H1 (cell line): ENCODE results near the gene C3orf20. TPM values are rescaled to one million over a fixed set of nuclear protein-coding genes. Genes with fewer than 3 reads are reported as not detected.

ENCODE experiments used
- CTCF ChIA-PET: fragments of 300-600 bp; sonication (Branson Sonifier 250); formaldehyde crosslinking; loops from one replicate; lab custom pipeline; 2021; ENCODE audit not compliant: partially characterized antibody; lab: Charles Lee
- POLR2A ChIA-PET: fragments of 300-600 bp; sonication (Branson Sonifier 250); formaldehyde crosslinking; loops from one replicate; lab custom pipeline; 2021; ENCODE audit warnings: inconsistent platforms; ENCODE audit not compliant: partially characterized antibody; lab: Charles Lee
- DNase-seq, 2 experiments: peaks; one replicate each; pipeline versions ENCODE4 v3.0.0 to v3.0.0-alpha.2; 2010 to 2022; ENCODE audit warnings: low spot score in 2 of 2, low read depth in 1 of 2, mixed read lengths in 1 of 2
- FAIRE-seq: peaks from 2 replicates; lab custom pipeline; 2011; peaks lifted over from hg19 to GRCh38; lab: Jason Lieb, UNC
- H2AFZ ChIP-seq: 2 replicates; pipeline ENCODE4 v1.8.1; 2012; ENCODE audit warnings: low read length, inconsistent platforms
- H2AK5ac ChIP-seq: 2 replicates; pipeline ENCODE4 v1.6.1; 2013; ENCODE audit warnings: low read depth, low read length
- H2BK120ac ChIP-seq: replicated peaks from 2 replicates; pipeline ENCODE3; 2013; ENCODE audit warnings: low read depth, low read length, inconsistent platforms
- H2BK12ac ChIP-seq: 2 replicates; pipeline ENCODE4 v1.6.1; 2013; ENCODE audit warnings: low read depth, low read length
- H2BK15ac ChIP-seq: 2 replicates; pipeline ENCODE4 v1.6.1; 2013; ENCODE audit warnings: low read length
- H2BK20ac ChIP-seq: 2 replicates; pipeline ENCODE4 v1.6.1; 2013; ENCODE audit warnings: low read length
- H2BK5ac ChIP-seq: 2 replicates; pipeline ENCODE4 v1.6.1; 2013; ENCODE audit warnings: low read depth, low read length
- H3K14ac ChIP-seq: 2 replicates; pipeline ENCODE4 v1.6.1; 2013; ENCODE audit warnings: inconsistent platforms; ENCODE audit not compliant: insufficient read length
- H3K18ac ChIP-seq: 2 replicates; pipeline ENCODE4 v1.6.1; 2013; ENCODE audit warnings: low read length; ENCODE audit errors: extremely low read depth
- H3K23ac ChIP-seq: 2 replicates; pipeline ENCODE4 v1.6.1; 2013; ENCODE audit warnings: inconsistent platforms; ENCODE audit not compliant: insufficient read length
- H3K23me2 ChIP-seq: 2 replicates; pipeline ENCODE4 v1.6.1; 2013; ENCODE audit warnings: low read depth, low read length
- H3K27ac ChIP-seq: 2 replicates; pipeline ENCODE4 v1.6.1; 2011; ENCODE audit warnings: low read depth, low read length, inconsistent platforms
- H3K27me3 ChIP-seq, 4 experiments: replicated peaks in 1 of 4; 1 replicate in 1 of 4; 2 replicates in 3 of 4; pipeline versions ENCODE4 v1.6.1 to v1.8.1; 2011 to 2013; ENCODE audit warnings: low read length in 3 of 4, mild to moderate bottlenecking in 3 of 4, inconsistent platforms in 2 of 4, mixed read lengths in 2 of 4, moderate library complexity in 1 of 4; ENCODE audit not compliant: control insufficient read depth in 3 of 4, insufficient read depth in 3 of 4; ENCODE audit errors: extremely low read depth in 1 of 4
- H3K36me3 ChIP-seq, 4 experiments: 2 replicates each; pipeline versions ENCODE4 v1.6.1 to v1.8.1; 2011 to 2013; ENCODE audit warnings: mild to moderate bottlenecking in 4 of 4, low read length in 3 of 4, moderate library complexity in 2 of 4, control low read depth in 1 of 4, inconsistent platforms in 1 of 4; ENCODE audit not compliant: insufficient read depth in 4 of 4, control insufficient read depth in 2 of 4
- H3K4ac ChIP-seq: replicated peaks from 2 replicates; pipeline ENCODE3; 2013; ENCODE audit warnings: low read length, low read depth, mixed read lengths, inconsistent platforms; ENCODE audit not compliant: insufficient read length
- H3K4me1 ChIP-seq, 4 experiments: replicated peaks in 1 of 4; 1 replicate in 1 of 4; 2 replicates in 3 of 4; pipeline versions ENCODE4 v1.6.1 to v1.8.1; 2011 to 2013; ENCODE audit warnings: low read length in 3 of 4, inconsistent platforms in 2 of 4, mixed read lengths in 1 of 4; ENCODE audit not compliant: insufficient read depth in 4 of 4, control insufficient read depth in 3 of 4
- H3K4me2 ChIP-seq, 2 experiments: 2 replicates each; pipeline versions ENCODE4 v1.6.1 to v1.8.1; 2011 to 2013; ENCODE audit warnings: low read depth in 2 of 2, low read length in 2 of 2, control low read depth in 1 of 2, inconsistent platforms in 1 of 2, mild to moderate bottlenecking in 1 of 2; ENCODE audit not compliant: insufficient read depth in 1 of 2
- H3K4me3 ChIP-seq, 4 experiments: fragments of 200-600, 300-600 bp in 1 of 4; sonication (generic), shearing (Covaris generic), sonication (Bioruptor Twin) in 1 of 4; 2 replicates each; pipeline versions ENCODE4 v1.5.1 to v1.8.1; 2011 to 2016; ENCODE audit warnings: low read length in 4 of 4, low read depth in 3 of 4, control low read depth in 2 of 4, inconsistent platforms in 2 of 4, mild to moderate bottlenecking in 2 of 4, mixed read lengths in 1 of 4, moderate library complexity in 1 of 4; ENCODE audit not compliant: insufficient read depth in 2 of 4; ENCODE audit errors: extremely low read depth in 1 of 4
- H3K56ac ChIP-seq: replicated peaks from 2 replicates; pipeline ENCODE3; 2013; ENCODE audit warnings: low read depth, mild to moderate bottlenecking, mixed read lengths, low read length, inconsistent platforms; ENCODE audit not compliant: insufficient read length
- H3K79me1 ChIP-seq: 2 replicates; pipeline ENCODE4 v1.6.1; 2013; ENCODE audit warnings: low read depth, low read length, control low read depth
- H3K79me2 ChIP-seq, 2 experiments: 2 replicates each; pipeline versions ENCODE4 v1.6.1 to v1.8.1; 2012 to 2013; ENCODE audit warnings: low read length in 2 of 2, mild to moderate bottlenecking in 2 of 2, inconsistent platforms in 1 of 2; ENCODE audit not compliant: insufficient read depth in 2 of 2, control insufficient read depth in 1 of 2
- H3K9ac ChIP-seq, 4 experiments: replicated peaks in 1 of 4; 1 replicate in 1 of 4; 2 replicates in 3 of 4; pipeline versions ENCODE4 v1.6.1 to v1.8.1; 2011 to 2013; ENCODE audit warnings: low read depth in 3 of 4, low read length in 3 of 4, control low read depth in 2 of 4, mild to moderate bottlenecking in 2 of 4, moderate library complexity in 2 of 4, inconsistent platforms in 1 of 4; ENCODE audit errors: extremely low read depth in 1 of 4
- H3K9me3 ChIP-seq, 2 experiments: 2 replicates each; pipeline versions ENCODE4 v1.6.1 to v1.8.1; 2012 to 2013; ENCODE audit warnings: mild to moderate bottlenecking in 2 of 2, moderate library complexity in 2 of 2, control low read depth in 1 of 2, inconsistent platforms in 1 of 2, low read depth in 1 of 2, low read length in 1 of 2, mixed read lengths in 1 of 2; ENCODE audit not compliant: insufficient read depth in 2 of 2
- H4K20me1 ChIP-seq, 2 experiments: replicated peaks in 1 of 2; 2 replicates each; pipeline versions ENCODE3 to v1.8.1; 2011 to 2013; ENCODE audit warnings: inconsistent platforms in 2 of 2, low read length in 2 of 2, mild to moderate bottlenecking in 1 of 2; ENCODE audit not compliant: insufficient read depth in 2 of 2, control insufficient read depth in 1 of 2
- H4K5ac ChIP-seq: 2 replicates; pipeline ENCODE4 v1.6.1; 2013; ENCODE audit warnings: low read length, low read depth, mixed read lengths, inconsistent platforms; ENCODE audit not compliant: insufficient read length
- H4K8ac ChIP-seq: 2 replicates; pipeline ENCODE4 v1.8.0; 2013; ENCODE audit warnings: mild to moderate bottlenecking, moderate library complexity, low read length, inconsistent platforms; ENCODE audit not compliant: insufficient read depth; ENCODE audit errors: extremely low read depth
- H4K91ac ChIP-seq: replicated peaks from 2 replicates; pipeline ENCODE3; 2013; ENCODE audit warnings: low read length, mixed read lengths, inconsistent platforms; ENCODE audit not compliant: insufficient read length
- BACH1 ChIP-seq: IDR thresholded peaks from 2 replicates; pipeline ENCODE4 v1.6.1; 2012; ENCODE audit warnings: low read length, improper control_type of control experiment
- CHD1 ChIP-seq: IDR thresholded peaks from 2 replicates; pipeline ENCODE4 v1.6.1; 2012; ENCODE audit warnings: low read depth, low read length, improper control_type of control experiment
- HDAC2 ChIP-seq, 2 experiments: fragments of 300-600 bp in 1 of 2; sonication (generic) in 1 of 2; IDR thresholded peaks; 2 replicates each; pipeline ENCODE4 v1.6.1; 2011 to 2012; ENCODE audit warnings: low read depth in 2 of 2, low read length in 2 of 2, mild to moderate bottlenecking in 2 of 2, moderate library complexity in 2 of 2, borderline replicate concordance in 1 of 2, inconsistent platforms in 1 of 2
- TAF1 ChIP-seq: IDR thresholded peaks from 2 replicates; pipeline ENCODE4 v1.6.1; 2011; ENCODE audit warnings: mild to moderate bottlenecking, low read depth, low read length
- YY1 ChIP-seq: IDR thresholded peaks from 2 replicates; pipeline ENCODE4 v1.6.1; 2011; ENCODE audit warnings: low read depth, mild to moderate bottlenecking, low read length
- WGBS, 2 experiments: shearing (Covaris generic) in 1 of 2; methylation state at CpG; one replicate each; pipeline versions ENCODE4 v1.1.6 to v1.1.7; 2013 to 2015; ENCODE audit warnings: low lambda C conversion rate in 2 of 2, mixed read lengths in 2 of 2, inconsistent platforms in 1 of 2, low coverage in 1 of 2, missing lambda C conversion rate in 1 of 2; ENCODE audit not compliant: insufficient replicate concordance in 2 of 2, insufficient coverage in 1 of 2, insufficient read length in 1 of 2; ENCODE audit errors: extremely low coverage in 1 of 2, missing lambda C conversion rate in 1 of 2; 5-methylcytosine and 5-hydroxymethylcytosine counted together
- polyA plus RNA-seq, 7 experiments: library from polyadenylated mRNA; depleted of rRNA in 3 of 7; stranded (reverse) in 5 of 7; unstranded in 2 of 7; fragments of >200 nt in 5 of 7; fragments of 200-250 nt in 2 of 7; gene quantifications; 1 replicate in 5 of 7; 2 replicates in 1 of 7; 4 replicates in 1 of 7; pipeline versions ENCODE4 v1.2.1 to v1.2.3, GENCODE V29; 2011 to 2013; ENCODE audit warnings: missing spikeins in 2 of 7, mixed read lengths in 2 of 7
- total RNA-seq: library from RNA; stranded (reverse); fragmentation: NEBNext Ultra II Directional; extraction: Animal tissue kit (Norgen Biotek cat#: 25700); gene quantifications from 2 replicates; pipeline ENCODE4 v1.2.1, GENCODE V29; 2021

Gene C3orf20
- total and polyA plus RNA-seq, 2 of the 8 experiments (the other 6 are each of a cell fraction or from before 2014, with no cell fraction given): not detected

DNA sequence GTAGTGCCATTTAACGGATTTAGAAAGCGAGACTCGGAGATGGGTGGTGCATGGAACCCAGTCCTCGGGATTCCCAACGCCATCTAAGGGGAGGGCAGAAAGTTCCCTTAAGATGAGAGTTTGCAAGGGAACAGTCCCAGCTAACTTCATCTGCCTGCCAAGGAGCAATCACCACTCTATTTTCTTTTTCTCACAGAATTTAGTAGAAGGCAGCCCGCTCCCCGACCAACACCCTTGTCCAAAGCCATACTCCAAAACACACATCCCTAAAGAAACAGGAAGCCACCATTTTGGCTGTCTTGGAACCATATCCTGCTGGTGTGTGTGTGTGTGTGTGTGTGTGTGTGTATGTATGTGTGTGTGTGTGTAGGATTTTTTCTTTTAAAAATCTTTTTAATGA, 136.7 kb downstream of the C3orf20 start:
- TF ChIP-seq YY1 (0 out of 2 replicates have a peak, but pooled peaks have one; percentile 12), HDAC2 (IDR thresholded peaks at IDR 0.05; ENCODE audit: borderline replicate concordance in 1 of 2, low read depth in 2 of 2, low read length in 2 of 2) (no peak), BACH1 (no peak), CHD1 (no peak), TAF1 (no peak)
- H2AFZ ChIP-seq: 0 out of 2 replicates have a peak overlapping the region, but pooled peaks have one; percentile 56
- no peak for FAIRE-seq

More for the DNA sequence above, 136.7 kb downstream of the C3orf20 start:
- no peak overlapping the region for H2BK120ac ChIP-seq
- no peak overlapping the region for H4K5ac ChIP-seq
- no peak for DNase-seq
- no peak overlapping the region for H3K23ac ChIP-seq
- H3K4ac ChIP-seq: no peak overlapping the region
- H3K4me1 ChIP-seq: peaks cover 0 to 6% (median 4%) of the 10 kb centered on the region in 4 experiments; a peak in 4 of 7 replicates
- H4K8ac ChIP-seq: no peak overlapping the region
- 45% methylated on average over 7 of the region's 7 CpGs; no CpG with 5 or more reads in 1 of the 2 experiments for WGBS, 2 experiments
- H3K9ac ChIP-seq: no peak overlapping the region; a peak in 1 of 7 replicates
- no peaks in the 10 kb centered on the region for H3K9me3 ChIP-seq
- H2BK12ac ChIP-seq: no peak overlapping the region
- POLR2A ChIA-PET: interaction anchor here (0.8 to 1.9 kb wide), 9 partner anchors 10 to 104 kb away, joined by 3 to 5 read pairs (median 3); no protein-coding TSS in a partner anchor
- H3K79me2 ChIP-seq: no peaks in the 10 kb centered on the region
- H3K4me3 ChIP-seq: peak overlapping the region; percentile 68 to 80 (median 76)
- no peak overlapping the region for H2BK5ac ChIP-seq
- no peak overlapping the region for H3K27ac ChIP-seq
- CTCF ChIA-PET: interaction anchor here (0.9 to 1.6 kb wide), 8 partner anchors 11 to 102 kb away, joined by 3 to 6 read pairs (median 3); no protein-coding TSS in a partner anchor
- H3K14ac ChIP-seq: no peak overlapping the region
- H3K4me2 ChIP-seq: peak overlapping the region; percentile 91 to 100
- no peak overlapping the region for H3K56ac ChIP-seq
- H2BK15ac ChIP-seq: no peak overlapping the region
- no peak overlapping the region for H2AK5ac ChIP-seq
- H2BK20ac ChIP-seq: peak overlapping the region; percentile 64; the same call in 1 of the 2 replicates
- H4K91ac ChIP-seq: no peak overlapping the region
- H3K79me1 ChIP-seq: no peaks in the 10 kb centered on the region
- H3K27me3 ChIP-seq: peaks cover 7 to 45% (median 37%) of the 10 kb centered on the region in 4 experiments
- no peaks in the 10 kb centered on the region for H4K20me1 ChIP-seq
- no peaks in the 10 kb centered on the region for H3K36me3 ChIP-seq
- H3K23me2 ChIP-seq: peaks cover 19% of the 10 kb centered on the region; the same call in 1 of the 2 replicates
- no peak overlapping the region; the same call in 1 of the 2 replicates for H3K18ac ChIP-seq
